ENCODE measurements around the gene BORA.
"Not testable (repeated sequence)": the region's sequence is repeated elsewhere in the genome, so short reads cannot be mapped to it uniquely, and the experiment has no call there.

BORA gene

GRCh38 chr13:72774019-72774418 is 46.3 kb downstream of the BORA start:
- DNase-seq = no peak

DNA sequence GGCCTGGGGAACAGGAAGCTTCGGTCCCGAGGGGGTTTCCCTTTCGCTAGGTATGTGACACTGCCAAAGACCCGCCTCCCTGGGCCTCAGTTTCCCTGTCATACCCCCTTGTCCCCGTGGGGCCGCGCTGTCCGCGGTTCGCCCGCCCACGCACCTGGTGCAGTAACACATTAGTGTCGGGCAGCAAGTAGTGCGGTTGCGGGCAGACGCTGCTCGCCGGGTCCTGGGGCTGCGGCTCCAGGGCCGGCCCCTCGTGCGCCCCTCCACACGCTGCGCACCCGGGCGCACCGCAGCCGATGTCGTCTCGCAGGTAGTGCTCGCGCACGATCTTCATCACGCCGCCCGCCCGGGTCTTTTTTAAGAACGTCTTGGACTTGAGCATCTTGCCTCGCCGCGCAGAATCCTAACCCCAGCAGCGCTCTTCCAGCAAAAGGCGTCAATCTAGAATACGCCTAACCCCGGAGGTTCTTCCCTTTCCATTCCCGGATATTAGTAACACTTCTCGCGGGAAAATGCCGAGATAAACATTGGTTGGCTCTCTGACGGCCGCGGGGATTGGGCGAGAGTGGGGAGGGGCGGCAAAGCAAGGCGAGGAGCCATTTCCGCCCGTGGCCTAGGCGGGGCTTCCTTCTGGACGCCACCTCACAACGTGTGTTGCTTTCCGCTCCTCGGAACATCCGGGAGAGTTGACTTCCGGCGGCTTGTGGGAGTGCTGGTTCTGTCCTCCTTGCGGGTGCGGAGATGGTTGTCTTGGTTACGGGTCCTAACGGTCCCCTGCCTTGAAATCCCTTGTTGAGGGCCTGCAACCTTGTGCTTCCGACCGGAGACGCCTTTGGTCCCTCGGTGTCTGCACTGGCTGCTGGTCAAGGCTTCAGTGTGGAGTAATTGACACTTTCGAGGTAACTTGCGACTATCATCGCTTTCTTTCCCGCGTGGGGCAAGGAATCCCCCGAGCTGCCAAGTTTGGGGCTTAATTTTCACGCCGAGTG is 54.0 kb downstream of the BORA start, which contains the start of the genes DIS3 and PIBF1:
Gene DIS3 (minus strand): TSS at position 450 of the 989 bp plus-strand sequence. CDS start 68 bp downstream, at position 382.
Gene PIBF1 (plus strand): TSS at position 683 of the 989 bp plus-strand sequence. CDS start 1,337 bp downstream, outside the sequence.
- DNase-seq = peak; percentile 98

DNA sequence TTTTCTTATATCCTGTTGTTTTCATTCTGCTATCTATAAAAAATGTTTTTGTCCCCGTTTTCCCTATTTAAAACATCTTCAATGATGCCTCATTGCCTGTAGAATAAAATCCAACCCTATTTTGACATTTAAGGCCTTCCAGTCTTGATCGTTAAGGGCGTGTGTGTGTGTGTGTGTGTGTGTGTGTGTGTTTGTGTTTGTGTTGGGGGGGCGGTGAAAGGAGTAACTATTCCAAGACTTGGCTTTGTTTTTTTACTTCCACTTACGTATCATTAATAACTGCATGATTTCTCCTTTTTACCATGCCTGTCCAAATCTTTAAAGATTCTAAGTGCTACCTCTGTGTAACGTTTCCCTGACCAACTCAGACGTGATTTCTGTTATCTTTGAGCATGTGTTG is 55.0 kb downstream of the BORA start:
- DNase-seq = no peak

DNA sequence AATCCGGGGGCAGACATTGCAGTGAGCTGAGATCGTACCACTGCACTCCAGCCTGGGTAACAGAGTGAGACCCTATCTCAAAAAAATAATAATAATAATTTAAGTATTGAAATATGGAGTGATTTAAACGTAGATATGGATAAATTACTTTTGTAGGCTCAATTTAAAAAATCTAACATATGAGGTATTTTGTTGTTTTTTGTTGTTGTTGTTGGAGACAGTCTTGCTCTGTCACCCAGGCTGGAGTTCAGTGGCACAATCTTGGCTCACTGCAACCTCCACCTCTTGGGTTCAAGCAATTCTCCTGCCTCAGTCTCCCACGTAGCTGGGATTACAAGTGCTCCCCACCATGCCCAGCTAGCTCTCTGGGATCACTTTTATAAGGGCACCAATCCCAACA is 57.0 kb downstream of the BORA start:
- DNase-seq = not testable (repeated sequence)

DNA sequence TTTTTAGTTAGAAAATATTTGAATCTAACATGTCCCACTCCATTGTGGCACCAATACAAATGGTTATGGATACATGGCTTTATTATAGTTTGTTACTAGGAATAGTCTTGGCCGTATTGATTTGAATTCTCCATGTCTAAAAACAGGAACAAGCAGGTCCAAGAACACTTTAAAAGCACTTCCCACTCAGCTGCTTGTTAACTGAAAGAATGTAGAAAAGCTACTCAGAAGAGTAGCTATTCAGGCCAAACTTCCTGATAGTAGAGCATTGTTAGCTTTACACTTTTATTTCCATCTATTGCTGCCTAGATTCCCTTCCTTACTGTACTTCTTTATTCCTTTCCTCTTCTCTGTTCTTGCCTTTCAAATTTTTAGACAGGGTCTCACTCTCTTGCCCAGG is 61.1 kb downstream of the BORA start:
- DNase-seq = no peak

GRCh38 chr13:72792640-72793039 is 64.9 kb downstream of the BORA start:
- no peak for DNase-seq

GRCh38 chr13:72798817-72799216 is 71.1 kb downstream of the BORA start:
- DNase-seq = no peak

DNA sequence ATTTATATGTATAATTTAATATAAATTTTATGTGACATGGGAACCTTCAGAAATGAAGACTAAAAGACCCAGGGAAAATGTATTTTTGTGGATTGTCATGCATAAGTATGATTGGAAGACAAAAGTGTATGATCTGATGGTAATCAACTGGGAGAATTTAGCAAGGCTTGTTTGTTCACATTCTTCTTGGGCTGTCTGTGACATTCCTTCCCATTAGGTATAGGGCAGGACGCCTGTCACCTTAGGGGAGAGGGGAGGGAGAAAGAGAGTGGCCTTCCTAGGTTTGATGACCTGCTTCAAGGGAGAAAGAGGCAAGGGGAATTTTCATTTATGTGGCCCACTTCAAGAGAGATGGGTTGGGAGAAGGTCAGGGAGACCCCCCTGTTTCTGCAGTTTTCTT is 76.6 kb downstream of the BORA start:
- DNase-seq = no peak

Data from left hindlimb (tissue), 1 donor.